ENCODE data around the gene FABP3. TPM values are rescaled to one million over a fixed set of nuclear protein-coding genes. Genes with fewer than 3 reads are reported as not detected.

The FABP3 gene
- 0.43 TPM in 1 of 2 replicates, not detected in the other for total RNA-seq

DNA sequence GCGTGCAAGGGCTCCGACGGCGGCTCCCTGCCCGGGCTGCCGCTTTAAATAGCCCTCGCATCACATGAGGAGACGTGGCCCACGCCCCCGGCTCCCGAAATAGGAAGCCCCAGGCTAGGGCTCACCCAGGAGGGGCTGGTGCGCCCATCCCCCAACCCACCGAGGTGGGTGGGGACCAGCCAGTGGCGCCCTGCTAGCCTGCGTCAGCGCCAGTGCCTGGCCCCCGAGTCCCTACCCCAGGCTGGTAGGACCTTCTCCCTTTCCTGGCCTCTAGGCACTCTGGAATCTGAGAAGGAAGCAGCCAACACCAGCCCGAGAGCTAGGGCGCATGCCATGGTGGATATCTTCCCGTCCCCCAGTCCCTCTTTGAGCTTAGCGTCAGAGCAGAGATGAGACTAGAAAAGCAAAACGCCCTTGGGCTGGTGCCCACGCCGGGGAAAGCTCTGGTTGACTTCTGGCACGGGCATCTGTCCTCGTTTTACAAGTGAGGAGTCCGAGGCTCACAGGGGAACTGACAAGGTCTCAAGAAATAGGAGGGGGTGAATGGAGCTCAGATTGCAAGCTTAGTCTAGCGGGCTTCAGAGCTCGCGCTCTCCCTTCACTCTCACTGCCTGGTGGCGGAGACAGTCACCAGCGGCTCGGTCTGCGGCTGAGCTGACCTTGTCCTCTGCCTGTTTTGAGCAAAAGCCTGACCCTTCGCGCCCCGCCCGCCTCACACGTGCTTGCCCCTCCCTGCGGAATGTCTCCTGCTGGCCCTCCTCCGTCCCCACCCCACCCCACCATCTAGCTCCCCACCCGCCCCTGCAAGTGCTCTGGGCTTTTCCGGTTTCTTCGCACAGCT, at the start of gene FABP3:
Gene FABP3, minus strand, starts transcription at position 21 of the 841 bp plus-strand sequence. CDS start 62 bp downstream, outside the sequence.

DNA sequence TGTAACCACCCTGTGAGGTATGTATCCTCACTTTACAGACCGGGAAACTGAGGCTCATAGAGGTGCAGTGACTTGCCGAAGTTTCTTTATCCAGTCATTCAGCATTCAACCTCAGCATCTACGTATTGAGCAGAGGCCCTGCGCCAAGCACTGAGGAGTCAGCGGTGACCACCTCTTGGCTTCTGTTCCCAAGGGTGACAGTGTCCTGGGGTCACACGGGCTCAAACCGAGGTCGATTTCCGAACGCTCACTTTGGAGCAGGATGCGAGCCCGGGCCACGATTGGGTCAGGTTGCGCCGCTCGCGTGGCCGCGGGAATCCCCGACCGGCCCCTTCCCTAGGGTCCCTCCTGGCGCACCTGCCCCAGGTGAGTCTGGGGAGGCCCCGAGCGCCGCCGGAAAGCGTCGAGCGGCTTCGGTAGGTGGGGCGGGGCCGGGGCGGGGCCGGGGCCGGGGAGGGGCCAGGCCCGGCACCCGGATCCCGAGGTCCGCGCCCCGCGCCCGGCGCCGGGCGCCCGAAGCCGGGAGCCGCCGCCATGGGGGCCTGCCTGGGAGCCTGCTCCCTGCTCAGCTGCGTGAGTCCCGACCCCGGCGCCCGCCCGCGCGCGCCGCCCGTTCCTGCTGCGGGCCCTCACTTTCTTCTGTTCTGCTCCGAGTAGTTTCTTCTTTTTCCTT, 40.0 kb upstream of the FABP3 start, which contains the start of gene SERINC2:
Gene SERINC2, plus strand, starts transcription at position 482 of the 673 bp plus-strand sequence. Its CDS starts 53 bp downstream, at position 535.

Other genes with a start within 250 kb of the FABP3 start
- 0.11 and 0.17 TPM in 2 replicates for gene NKAIN1, start 133.2 kb downstream of the FABP3 start, total RNA-seq
- gene SNRNP40, start 76.3 kb downstream of the FABP3 start, total RNA-seq = 95.3 and 133 TPM in 2 replicates
- gene ZCCHC17, start 76.0 kb downstream of the FABP3 start, total RNA-seq = 22.9 and 28.2 TPM in 2 replicates
- 6.2 and 6.5 TPM in 2 replicates for gene SERINC2, start 40.1 kb upstream of the FABP3 start, total RNA-seq
- gene TINAGL1, start 203.4 kb upstream of the FABP3 start, total RNA-seq = 153 and 315 TPM in 2 replicates
- 0.86 and 5.3 TPM in 2 replicates for gene HCRTR1, start 244.6 kb upstream of the FABP3 start, total RNA-seq

Data from dermis lymphatic vessel endothelial cell (primary cell).